ENCODE results near the gene AKIRIN2.

- TF ChIP-seq POLR2A (IDR thresholded peaks at IDR 0.05; ENCODE audit: low read depth) (no peak), EP300 (IDR thresholded peaks at IDR 0.05) (no peak), CTCF (IDR thresholded peaks at IDR 0.05) (no peak)
Measured at GRCh38 chr6:87714093-87714842, 12.2 kb upstream of the AKIRIN2 start.
